Measurements from ENCODE around the gene TP53RK. TPM values are rescaled to one million over a fixed set of nuclear protein-coding genes. Genes with fewer than 3 reads are reported as not detected.

Gene TP53RK
- total RNA-seq, 1 donor from 2014 or later: 6.0 TPM

GRCh38 chr20:46670585-46671584 is 18.4 kb downstream of the TP53RK start:
- intact Hi-C loops (cut with micrococcal nuclease): no loop called here
- no peak for DNase-seq
- no peak for TF ChIP-seq CTCF (IDR thresholded peaks at IDR 0.05; ENCODE audit: borderline replicate concordance)

GRCh38 chr20:46670228-46670584 is 19.0 kb downstream of the TP53RK start:
- no peaks in the 10 kb centered on the region for H3K36me3 ChIP-seq
- no peak overlapping the region for H3K4me3 ChIP-seq
- DNase-seq: no peak
- H3K4me1 ChIP-seq: no peaks in the 10 kb centered on the region
- intact Hi-C loops (cut with micrococcal nuclease): no loop called here
- H3K9me3 ChIP-seq (replicated peaks): peaks cover 27% of the 10 kb centered on the region
- no peak for TF ChIP-seq CTCF (IDR thresholded peaks at IDR 0.05; ENCODE audit: borderline replicate concordance)
- no peak overlapping the region for H3K27ac ChIP-seq (replicated peaks)
- no peaks in the 10 kb centered on the region for H3K27me3 ChIP-seq (ENCODE audit: low read depth)

More at GRCh38 chr20:46670585-46671584, 18.4 kb downstream of the TP53RK start:
- Histone ChIP-seq H3K9me3 (replicated peaks) (peaks cover 27% of the 10 kb centered on the region), H3K27me3 (ENCODE audit: low read depth) (no peaks in the 10 kb centered on the region), H3K36me3 (no peaks in the 10 kb centered on the region), H3K27ac (replicated peaks) (no peak overlapping the region), H3K4me3 (no peak overlapping the region), H3K4me1 (no peaks in the 10 kb centered on the region)

- no peak for TF ChIP-seq CTCF (IDR thresholded peaks at IDR 0.05; ENCODE audit: borderline replicate concordance)
- no peaks in the 10 kb centered on the region for H3K27me3 ChIP-seq (ENCODE audit: low read depth)
- no peaks in the 10 kb centered on the region for H3K36me3 ChIP-seq
- intact Hi-C loops (cut with micrococcal nuclease): no loop called here
- no peak overlapping the region for H3K27ac ChIP-seq (replicated peaks)
- peaks cover 18% of the 10 kb centered on the region for H3K9me3 ChIP-seq (replicated peaks)
- no peaks in the 10 kb centered on the region for H3K4me1 ChIP-seq
- no peak overlapping the region for H3K4me3 ChIP-seq
- DNase-seq: no peak
Measured at GRCh38 chr20:46666818-46667515, 22.3 kb downstream of the TP53RK start.

- Histone ChIP-seq H3K4me3 (no peak overlapping the region), H3K4me1 (no peaks in the 10 kb centered on the region), H3K36me3 (no peaks in the 10 kb centered on the region), H3K27ac (replicated peaks) (no peak overlapping the region), H3K27me3 (ENCODE audit: low read depth) (no peaks in the 10 kb centered on the region), H3K9me3 (replicated peaks) (peaks cover 15% of the 10 kb centered on the region)
- intact Hi-C loops (cut with micrococcal nuclease): no loop called here
- no peak for TF ChIP-seq CTCF (IDR thresholded peaks at IDR 0.05; ENCODE audit: borderline replicate concordance)
- no peak for DNase-seq
Measured at GRCh38 chr20:46666306-46666705, 22.9 kb downstream of the TP53RK start.

GRCh38 chr20:46665602-46666001 is 23.6 kb downstream of the TP53RK start:
- Histone ChIP-seq H3K27ac (replicated peaks) (no peak overlapping the region), H3K36me3 (no peaks in the 10 kb centered on the region), H3K4me1 (no peaks in the 10 kb centered on the region), H3K27me3 (ENCODE audit: low read depth) (no peaks in the 10 kb centered on the region), H3K9me3 (replicated peaks) (peaks cover 12% of the 10 kb centered on the region), H3K4me3 (no peak overlapping the region)
- intact Hi-C loops (cut with micrococcal nuclease): no loop called here
- no peak for DNase-seq
- no peak for TF ChIP-seq CTCF (IDR thresholded peaks at IDR 0.05; ENCODE audit: borderline replicate concordance)

All from left ventricle myocardium inferior (tissue), 1 donor.